HUES64 (cell line): ENCODE data around the gene RFX1.
"Not testable (repeated sequence)": the region's sequence is repeated elsewhere in the genome, so short reads cannot be mapped to it uniquely, and the experiment has no call there.

Experiments
- H3K27ac ChIP-seq: 2 replicates; pipeline ENCODE4 v1.7.0; 2013; ENCODE audit warnings: low read depth, low read length, inconsistent platforms
- H3K27me3 ChIP-seq: 2 replicates; pipeline ENCODE4 v1.6.1; 2013; ENCODE audit warnings: mild to moderate bottlenecking, low read length; ENCODE audit not compliant: insufficient read depth
- H3K36me3 ChIP-seq: 2 replicates; pipeline ENCODE4 v1.6.1; 2013; ENCODE audit warnings: mild to moderate bottlenecking, low read length; ENCODE audit not compliant: insufficient read depth
- H3K4me1 ChIP-seq: 2 replicates; pipeline ENCODE4 v1.6.1; 2013; ENCODE audit warnings: mild to moderate bottlenecking, low read length, moderate library complexity; ENCODE audit not compliant: insufficient read depth
- H3K4me3 ChIP-seq: 2 replicates; pipeline ENCODE4 v1.5.1; 2013; ENCODE audit warnings: mild to moderate bottlenecking, low read length, moderate library complexity
- H3K9ac ChIP-seq: 2 replicates; pipeline ENCODE4 v1.6.1; 2013; ENCODE audit warnings: mild to moderate bottlenecking, low read depth, low read length
- H3K9me3 ChIP-seq: 2 replicates; pipeline ENCODE4 v1.6.1; 2013; ENCODE audit warnings: low read depth, low read length; ENCODE audit not compliant: insufficient read depth
- WGBS: fragments of 150-250, 120-280 bp; methylation state at CpG from one replicate; pipeline ENCODE4 v1.1.7; 2013; ENCODE audit warnings: missing lambda C conversion rate; 5-methylcytosine and 5-hydroxymethylcytosine counted together

RFX1 gene

GRCh38 chr19:13975870-13976269 lies 30.2 kb downstream of the RFX1 start:
- Histone ChIP-seq H3K4me1 (peaks cover 15% of the 10 kb centered on the region; the same call in 1 of the 2 replicates), H3K4me3 (no peak overlapping the region), H3K27ac (no peak overlapping the region), H3K9me3 (no peaks in the 10 kb centered on the region), H3K9ac (no peak overlapping the region), H3K36me3 (peaks cover 20% of the 10 kb centered on the region; the same call in 1 of the 2 replicates), H3K27me3 (no peaks in the 10 kb centered on the region)
- WGBS = 95% methylated on average over 11 of the region's 11 CpGs

DNA sequence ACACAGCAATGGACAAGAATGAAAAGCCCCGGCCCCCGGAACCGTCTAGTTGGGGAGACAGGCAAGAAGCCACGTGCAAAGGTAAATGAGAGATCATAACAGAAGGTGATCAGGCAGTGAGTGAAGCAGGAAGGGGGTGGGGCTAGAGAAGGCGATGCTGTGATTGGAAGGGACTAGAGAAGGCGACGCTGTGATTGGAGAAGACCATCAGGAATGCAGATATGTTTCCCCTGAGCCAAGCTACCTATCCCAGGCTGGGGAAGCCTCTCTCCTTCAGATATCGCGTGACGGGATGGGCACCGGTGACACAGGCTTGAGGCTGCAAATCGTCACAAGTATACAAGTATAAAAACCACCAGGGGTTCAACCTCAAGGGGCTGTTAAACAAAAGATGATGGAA lies 32.0 kb downstream of the RFX1 start:
- H3K4me3 ChIP-seq = no peak overlapping the region
- H3K9me3 ChIP-seq = no peaks in the 10 kb centered on the region
- WGBS = 47% methylated on average over 12 of the region's 12 CpGs
- H3K4me1 ChIP-seq = peaks cover 10% of the 10 kb centered on the region; the same call in 1 of the 2 replicates
- peaks cover 30% of the 10 kb centered on the region for H3K36me3 ChIP-seq
- peak overlapping the region; percentile 50; the same call in 1 of the 2 replicates for H3K27ac ChIP-seq
- no peaks in the 10 kb centered on the region for H3K27me3 ChIP-seq
- no peak overlapping the region for H3K9ac ChIP-seq

DNA sequence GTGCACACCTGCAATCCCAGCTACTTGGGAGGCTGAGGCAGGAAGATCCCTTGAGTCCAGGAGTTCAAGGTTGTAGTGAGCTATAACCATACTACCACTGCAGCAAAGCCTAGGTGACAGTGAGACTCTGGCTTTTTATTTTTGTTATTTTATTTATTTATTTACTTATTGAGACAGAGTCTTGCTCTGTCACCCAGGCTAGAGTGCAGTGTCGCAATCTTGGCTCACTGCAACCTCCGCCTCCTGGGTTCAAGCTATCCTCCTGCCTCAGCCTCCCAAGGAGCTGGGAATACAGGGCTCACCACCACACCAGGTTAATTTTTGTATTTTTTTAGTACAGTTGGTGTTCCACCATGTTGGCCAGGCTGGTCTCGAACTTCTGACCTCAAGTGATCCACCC lies 32.6 kb downstream of the RFX1 start:
- not testable (repeated sequence) for H3K9ac ChIP-seq, H3K27ac ChIP-seq, H3K4me3 ChIP-seq, H3K27me3 ChIP-seq, H3K9me3 ChIP-seq, H3K4me1 ChIP-seq
- 94% methylated on average over 3 of the region's 3 CpGs for WGBS
- peaks cover 33% of the 10 kb centered on the region for H3K36me3 ChIP-seq

DNA sequence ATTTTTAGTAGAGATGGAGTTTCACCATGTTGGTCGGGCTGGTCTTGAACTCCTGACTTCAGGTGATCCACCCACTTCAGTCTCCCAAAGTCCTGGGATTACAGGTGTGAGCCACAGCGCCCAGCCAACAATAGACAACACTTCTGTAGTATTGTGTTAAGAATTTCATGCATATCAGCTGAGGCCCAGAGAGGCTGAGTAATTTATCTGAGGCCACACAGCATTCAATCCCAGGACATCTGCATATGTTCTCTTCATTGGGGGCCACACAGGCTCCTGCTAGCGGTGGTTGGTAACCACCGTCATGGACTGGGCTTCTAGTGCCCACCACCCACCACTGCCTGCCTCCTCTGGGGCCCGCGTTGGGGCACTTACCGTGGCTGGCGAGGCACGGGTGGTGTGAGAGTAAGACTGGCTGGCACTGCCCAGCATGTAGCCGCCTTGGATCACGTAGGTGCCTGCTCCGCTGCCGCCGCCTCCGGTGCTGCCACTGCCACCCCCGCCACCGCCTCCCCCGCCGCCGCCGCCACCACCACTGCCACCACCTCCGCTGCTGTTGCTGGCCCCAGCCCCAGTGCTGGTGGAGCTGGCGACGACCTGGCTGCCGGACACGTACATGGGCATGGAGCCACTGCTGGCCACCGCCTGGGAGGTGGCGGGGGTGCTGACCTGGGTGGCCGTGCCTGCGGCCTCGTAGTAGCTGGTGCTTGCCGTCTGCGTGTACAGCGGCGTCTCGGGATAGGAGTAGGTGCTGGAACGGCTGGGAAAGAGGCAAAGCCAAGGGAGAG lies 33.6 kb downstream of the RFX1 start:
- Histone ChIP-seq H3K9ac (no peak overlapping the region), H3K27me3 (no peaks in the 10 kb centered on the region), H3K4me3 (no peak overlapping the region), H3K4me1 (peaks cover 4% of the 10 kb centered on the region; the same call in 1 of the 2 replicates), H3K9me3 (no peaks in the 10 kb centered on the region), H3K27ac (no peak overlapping the region), H3K36me3 (peaks cover 42% of the 10 kb centered on the region)
- WGBS = 95% methylated on average over 37 of the region's 37 CpGs

DNA sequence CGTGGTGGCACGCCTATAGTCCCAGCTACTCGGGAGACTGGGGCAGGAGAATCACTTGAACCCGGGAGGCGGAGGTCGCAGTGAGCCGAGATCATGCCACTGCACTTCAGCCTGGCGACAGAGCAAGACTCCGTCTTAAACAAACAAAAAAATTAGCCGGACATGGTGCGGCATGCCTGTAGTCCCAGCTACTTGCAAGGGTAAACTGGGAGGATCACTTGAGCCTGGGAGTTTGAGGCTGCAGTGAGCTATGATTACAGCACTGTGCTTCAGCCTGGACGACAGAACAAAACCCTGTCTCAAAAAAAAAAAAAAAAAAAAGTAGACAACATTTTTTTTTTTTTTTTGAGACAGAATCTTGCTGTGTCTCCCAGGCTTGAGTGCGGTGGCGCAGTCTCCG lies 34.3 kb downstream of the RFX1 start:
- H3K27ac ChIP-seq, H3K4me3 ChIP-seq, H3K4me1 ChIP-seq, H3K9me3 ChIP-seq, H3K9ac ChIP-seq, H3K27me3 ChIP-seq: not testable (repeated sequence)
- WGBS = 96% methylated on average over 15 of the region's 15 CpGs
- peaks cover 49% of the 10 kb centered on the region for H3K36me3 ChIP-seq

- Histone ChIP-seq H3K9ac (no peak overlapping the region), H3K4me3 (no peak overlapping the region), H3K27me3 (no peaks in the 10 kb centered on the region), H3K36me3 (peaks cover 53% of the 10 kb centered on the region), H3K27ac (no peak overlapping the region), H3K9me3 (no peaks in the 10 kb centered on the region), H3K4me1 (peaks cover 4% of the 10 kb centered on the region; the same call in 1 of the 2 replicates)
- 91% methylated on average over 18 of the region's 18 CpGs for WGBS
These were observed 36.2 kb downstream of the RFX1 start for GRCh38 chr19:13969897-13970296.

GRCh38 chr19:13968999-13969398 lies 37.1 kb downstream of the RFX1 start:
- H3K4me3 ChIP-seq = no peak overlapping the region
- H3K4me1 ChIP-seq = no peaks in the 10 kb centered on the region
- peaks cover 56% of the 10 kb centered on the region for H3K36me3 ChIP-seq
- no peaks in the 10 kb centered on the region for H3K9me3 ChIP-seq
- no peak overlapping the region for H3K9ac ChIP-seq
- H3K27me3 ChIP-seq = no peaks in the 10 kb centered on the region
- 94% methylated on average over 18 of the region's 18 CpGs for WGBS
- no peak overlapping the region for H3K27ac ChIP-seq

GRCh38 chr19:13968383-13968935 lies 37.7 kb downstream of the RFX1 start:
- no peak overlapping the region for H3K9ac ChIP-seq
- H3K27ac ChIP-seq = no peak overlapping the region
- H3K36me3 ChIP-seq = peaks cover 56% of the 10 kb centered on the region
- no peaks in the 10 kb centered on the region for H3K4me1 ChIP-seq
- H3K9me3 ChIP-seq = no peaks in the 10 kb centered on the region
- no peaks in the 10 kb centered on the region; the same call in 1 of the 2 replicates for H3K27me3 ChIP-seq
- WGBS = 95% methylated on average over 22 of the region's 22 CpGs
- no peak overlapping the region for H3K4me3 ChIP-seq

GRCh38 chr19:13967206-13967605 lies 38.9 kb downstream of the RFX1 start:
- not testable (repeated sequence) for H3K9ac ChIP-seq, H3K4me3 ChIP-seq, H3K4me1 ChIP-seq, H3K9me3 ChIP-seq, H3K27me3 ChIP-seq, H3K27ac ChIP-seq
- 94% methylated on average over 8 of the region's 8 CpGs for WGBS
- H3K36me3 ChIP-seq = peaks cover 50% of the 10 kb centered on the region

DNA sequence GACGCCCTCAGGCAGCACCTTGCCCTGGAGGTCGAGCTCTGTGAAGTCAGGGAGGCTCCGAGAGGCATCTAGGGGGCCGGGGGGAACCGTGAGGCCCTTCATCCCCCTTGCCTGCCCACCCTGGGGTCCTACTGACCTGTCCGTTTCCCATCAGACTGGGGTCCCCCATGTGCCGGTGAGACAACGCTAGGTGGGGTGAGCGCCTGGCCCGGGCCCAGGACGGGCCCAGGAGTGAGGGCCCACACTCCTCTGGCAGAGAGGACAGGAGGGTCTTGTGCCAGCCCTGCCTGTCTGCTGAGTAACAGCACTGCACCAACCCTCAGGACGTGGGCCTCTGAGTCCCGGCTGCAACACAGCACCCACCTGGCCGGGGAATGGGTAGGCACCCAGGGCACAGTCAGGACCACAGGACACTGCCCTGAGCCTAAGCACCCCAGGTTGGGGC lies 39.4 kb downstream of the RFX1 start:
- H3K36me3 ChIP-seq = peaks cover 49% of the 10 kb centered on the region
- no peaks in the 10 kb centered on the region; the same call in 1 of the 2 replicates for H3K27me3 ChIP-seq
- no peak overlapping the region for H3K4me3 ChIP-seq
- 94% methylated on average over 14 of the region's 14 CpGs for WGBS
- no peak overlapping the region for H3K9ac ChIP-seq
- H3K9me3 ChIP-seq = no peaks in the 10 kb centered on the region
- H3K27ac ChIP-seq = no peak overlapping the region
- no peaks in the 10 kb centered on the region for H3K4me1 ChIP-seq

GRCh38 chr19:13965926-13966683 lies 40.0 kb downstream of the RFX1 start:
- H3K36me3 ChIP-seq = peaks cover 52% of the 10 kb centered on the region

More at GRCh38 chr19:13965926-13966683, 40.0 kb downstream of the RFX1 start:
- H3K27me3 ChIP-seq = no peaks in the 10 kb centered on the region; the same call in 1 of the 2 replicates
- H3K27ac ChIP-seq = no peak overlapping the region
- WGBS = 93% methylated on average over 20 of the region's 20 CpGs
- H3K4me3 ChIP-seq = no peak overlapping the region
- H3K9me3 ChIP-seq = no peaks in the 10 kb centered on the region
- no peak overlapping the region for H3K9ac ChIP-seq
- H3K4me1 ChIP-seq = no peaks in the 10 kb centered on the region
